ENCODE data around the gene POLG2.

Gene POLG2

GRCh38 chr17:64519601-64520000 is 22.7 kb upstream of the POLG2 start:
- no peak for DNase-seq (ENCODE audit: low spot score)
- no peak for TF ChIP-seq CTCF (IDR thresholded peaks at IDR 0.05; ENCODE audit: extremely low read depth, missing control alignments)

GRCh38 chr17:64515829-64516228 is 19.0 kb upstream of the POLG2 start:
- no peak for TF ChIP-seq CTCF (IDR thresholded peaks at IDR 0.05; ENCODE audit: extremely low read depth, missing control alignments)
- DNase-seq (ENCODE audit: low spot score) = no peak

- DNase-seq (ENCODE audit: low spot score) = no peak
- no peak for TF ChIP-seq CTCF (IDR thresholded peaks at IDR 0.05; ENCODE audit: extremely low read depth, missing control alignments)
Observed at GRCh38 chr17:64515419-64515818, 18.6 kb upstream of the POLG2 start.

- DNase-seq (ENCODE audit: low spot score) = no peak
- TF ChIP-seq CTCF (IDR thresholded peaks at IDR 0.05; ENCODE audit: extremely low read depth, missing control alignments) = no peak
Observed at GRCh38 chr17:64509179-64509578, 12.3 kb upstream of the POLG2 start.

GRCh38 chr17:64508683-64509082 is 11.8 kb upstream of the POLG2 start:
- DNase-seq (ENCODE audit: low spot score) = no peak
- TF ChIP-seq CTCF (IDR thresholded peaks at IDR 0.05; ENCODE audit: extremely low read depth, missing control alignments) = no peak

GRCh38 chr17:64507413-64507782 is 10.5 kb upstream of the POLG2 start:
- peak; percentile 56 for DNase-seq (ENCODE audit: low spot score)
- TF ChIP-seq CTCF (IDR thresholded peaks at IDR 0.05; ENCODE audit: extremely low read depth, missing control alignments) = peak; percentile 20

GRCh38 chr17:64506576-64507412 is 9.9 kb upstream of the POLG2 start, which contains the start of gene CEP95:
Gene CEP95 (plus strand): TSS chr17:64506977. CDS start chr17:64507098, 121 bp downstream.
- DNase-seq (ENCODE audit: low spot score) = peak; percentile 91
- no peak for TF ChIP-seq CTCF (IDR thresholded peaks at IDR 0.05; ENCODE audit: extremely low read depth, missing control alignments)

All from GM20000 (cell line).